OCI-LY3 (cell line): Measurements from ENCODE around the gene HNRNPDL.

Experiments used
- H2AFZ ChIP-seq: fragments of 200-600, 300-600 bp; shearing (Covaris generic); 2 replicates; pipeline ENCODE4 v1.6.0; 2014; ENCODE audit warnings: antibody characterized with exemption, low read depth, low read length
- H3K27ac ChIP-seq: fragments of 200-600, 300-600 bp; sonication (generic); 2 replicates; pipeline ENCODE4 v1.5.1; 2014; ENCODE audit warnings: mild to moderate bottlenecking, low read length, moderate library complexity, mixed read lengths
- H3K27me3 ChIP-seq: fragments of 200-600, 300-600 bp; sonication (generic); 2 replicates; pipeline ENCODE4 v1.6.1; 2014; ENCODE audit warnings: low read depth, low read length, mixed read lengths
- H3K36me3 ChIP-seq: fragments of 200-600, 300-600 bp; sonication (generic); replicated peaks from 2 replicates; pipeline ENCODE3; 2014; ENCODE audit warnings: low read depth, low read length, mixed read lengths
- H3K4me1 ChIP-seq: fragments of 300-600, 200-600 bp; sonication (generic); 2 replicates; pipeline ENCODE4 v1.6.1; 2014; ENCODE audit warnings: low read length, mixed read lengths
- H3K4me2 ChIP-seq: fragments of 200-600, 300-600 bp; sonication (generic); 2 replicates; pipeline ENCODE4 v1.6.1; 2014; ENCODE audit warnings: low read length, mixed read lengths
- H3K4me3 ChIP-seq: fragments of 300-600, 200-600 bp; sonication (generic); 2 replicates; pipeline ENCODE4 v1.5.1; 2014; ENCODE audit warnings: antibody characterized with exemption, mild to moderate bottlenecking, low read length, moderate library complexity
- H3K79me2 ChIP-seq: fragments of 300-600, 200-600 bp; shearing (Covaris generic); 2 replicates; pipeline ENCODE4 v1.6.1; 2014; ENCODE audit warnings: mild to moderate bottlenecking, low read length, mixed read lengths
- H3K9ac ChIP-seq: fragments of 300-600, 200-600 bp; shearing (Covaris generic); 2 replicates; pipeline ENCODE4 v1.6.0; 2014; ENCODE audit warnings: mild to moderate bottlenecking, low read length, moderate library complexity
- H3K9me3 ChIP-seq: fragments of 200-600, 300-600 bp; shearing (Covaris generic); 2 replicates; pipeline ENCODE4 v1.6.1; 2014; ENCODE audit warnings: low read length, mixed read lengths; ENCODE audit not compliant: insufficient read depth
- H4K20me1 ChIP-seq: fragments of 200-600, 300-600 bp; sonication (generic); 2 replicates; pipeline ENCODE4 v1.6.1; 2016; ENCODE audit warnings: low read length, mixed read lengths; ENCODE audit not compliant: insufficient read depth
- EZH2phosphoT487 ChIP-seq: fragments of 200-600 bp; shearing (Covaris generic); IDR thresholded peaks from 2 replicates; pipeline ENCODE4 v1.6.1; 2018; ENCODE audit warnings: antibody characterized with exemption, mixed run types, low read depth
- TF ChIP-seq, protein P1 (sequence below): fragments of 200-600, 300-600 bp; sonication (generic); IDR thresholded peaks from 2 replicates; pipeline ENCODE4 v1.5.1; 2014; ENCODE audit warnings: antibody characterized with exemption, low read length, low read depth

Gene HNRNPDL

DNA sequence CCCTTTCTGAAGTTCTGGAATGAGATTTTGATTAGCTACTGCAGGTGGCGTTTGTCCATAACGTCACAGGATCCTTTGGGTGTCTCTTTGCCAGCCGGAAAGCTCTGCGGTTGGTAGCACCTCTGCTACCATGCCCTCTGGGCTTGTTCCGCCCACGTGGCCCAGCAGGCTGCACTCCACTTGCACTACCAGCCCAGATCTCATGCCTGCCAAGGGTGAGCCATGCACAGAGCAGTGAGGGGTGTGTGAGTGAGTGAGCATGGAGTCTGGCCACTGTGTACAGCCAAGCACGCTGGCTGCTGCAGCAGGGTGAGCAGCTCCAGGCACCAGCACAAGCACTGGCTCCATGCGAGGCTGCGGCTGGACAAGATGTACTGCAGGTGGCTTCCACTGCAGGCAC lies 49.9 kb downstream of the HNRNPDL start:
- H3K4me3 ChIP-seq: no peak overlapping the region
- no peaks in the 10 kb centered on the region for H3K9me3 ChIP-seq
- TF ChIP-seq EZH2phosphoT487: no peak
- TF ChIP-seq, protein P1, sequence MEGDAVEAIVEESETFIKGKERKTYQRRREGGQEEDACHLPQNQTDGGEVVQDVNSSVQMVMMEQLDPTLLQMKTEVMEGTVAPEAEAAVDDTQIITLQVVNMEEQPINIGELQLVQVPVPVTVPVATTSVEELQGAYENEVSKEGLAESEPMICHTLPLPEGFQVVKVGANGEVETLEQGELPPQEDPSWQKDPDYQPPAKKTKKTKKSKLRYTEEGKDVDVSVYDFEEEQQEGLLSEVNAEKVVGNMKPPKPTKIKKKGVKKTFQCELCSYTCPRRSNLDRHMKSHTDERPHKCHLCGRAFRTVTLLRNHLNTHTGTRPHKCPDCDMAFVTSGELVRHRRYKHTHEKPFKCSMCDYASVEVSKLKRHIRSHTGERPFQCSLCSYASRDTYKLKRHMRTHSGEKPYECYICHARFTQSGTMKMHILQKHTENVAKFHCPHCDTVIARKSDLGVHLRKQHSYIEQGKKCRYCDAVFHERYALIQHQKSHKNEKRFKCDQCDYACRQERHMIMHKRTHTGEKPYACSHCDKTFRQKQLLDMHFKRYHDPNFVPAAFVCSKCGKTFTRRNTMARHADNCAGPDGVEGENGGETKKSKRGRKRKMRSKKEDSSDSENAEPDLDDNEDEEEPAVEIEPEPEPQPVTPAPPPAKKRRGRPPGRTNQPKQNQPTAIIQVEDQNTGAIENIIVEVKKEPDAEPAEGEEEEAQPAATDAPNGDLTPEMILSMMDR: no peak
- no peaks in the 10 kb centered on the region for H4K20me1 ChIP-seq
- H3K27me3 ChIP-seq: no peaks in the 10 kb centered on the region
- no peak overlapping the region for H2AFZ ChIP-seq
- peaks cover 24% of the 10 kb centered on the region for H3K36me3 ChIP-seq
- no peak overlapping the region for H3K4me2 ChIP-seq
- peaks cover 19% of the 10 kb centered on the region for H3K79me2 ChIP-seq
- H3K9ac ChIP-seq: no peak overlapping the region
- no peak overlapping the region for H3K27ac ChIP-seq
- H3K4me1 ChIP-seq: peaks cover 7% of the 10 kb centered on the region

DNA sequence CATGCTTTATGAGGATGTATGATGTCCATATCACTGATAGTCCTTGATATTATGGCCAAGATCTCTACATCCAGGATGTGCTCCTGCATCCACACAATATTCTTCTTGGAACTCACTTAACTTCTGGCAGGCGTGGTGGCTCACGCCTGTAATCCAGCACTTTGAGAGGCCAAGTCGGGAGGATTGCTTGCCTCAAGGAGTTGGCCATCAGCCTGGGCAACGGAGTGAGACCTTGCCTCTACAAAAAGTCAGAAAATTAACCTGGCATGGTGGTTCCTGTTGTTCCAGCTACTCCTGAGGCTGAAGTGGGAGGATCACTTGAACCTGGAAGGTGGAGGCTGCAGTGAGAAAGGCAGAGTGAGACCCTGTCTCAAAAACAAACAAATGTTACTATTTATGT lies 54.2 kb downstream of the HNRNPDL start:
- peak overlapping the region; percentile 89; the same call in 1 of the 2 replicates for H3K4me3 ChIP-seq
- no peaks in the 10 kb centered on the region for H3K27me3 ChIP-seq
- no peak overlapping the region for H2AFZ ChIP-seq
- no peaks in the 10 kb centered on the region for H3K9me3 ChIP-seq
- TF ChIP-seq, protein P1: no peak
- TF ChIP-seq EZH2phosphoT487: no peak
- H3K9ac ChIP-seq: no peak overlapping the region
- no peak overlapping the region for H3K27ac ChIP-seq
- H3K79me2 ChIP-seq: peaks cover 59% of the 10 kb centered on the region
- H3K4me1 ChIP-seq: peaks cover 9% of the 10 kb centered on the region
- H4K20me1 ChIP-seq: peaks cover 18% of the 10 kb centered on the region
- peaks cover 39% of the 10 kb centered on the region for H3K36me3 ChIP-seq
- peak overlapping the region; percentile 57; the same call in 1 of the 2 replicates for H3K4me2 ChIP-seq

DNA sequence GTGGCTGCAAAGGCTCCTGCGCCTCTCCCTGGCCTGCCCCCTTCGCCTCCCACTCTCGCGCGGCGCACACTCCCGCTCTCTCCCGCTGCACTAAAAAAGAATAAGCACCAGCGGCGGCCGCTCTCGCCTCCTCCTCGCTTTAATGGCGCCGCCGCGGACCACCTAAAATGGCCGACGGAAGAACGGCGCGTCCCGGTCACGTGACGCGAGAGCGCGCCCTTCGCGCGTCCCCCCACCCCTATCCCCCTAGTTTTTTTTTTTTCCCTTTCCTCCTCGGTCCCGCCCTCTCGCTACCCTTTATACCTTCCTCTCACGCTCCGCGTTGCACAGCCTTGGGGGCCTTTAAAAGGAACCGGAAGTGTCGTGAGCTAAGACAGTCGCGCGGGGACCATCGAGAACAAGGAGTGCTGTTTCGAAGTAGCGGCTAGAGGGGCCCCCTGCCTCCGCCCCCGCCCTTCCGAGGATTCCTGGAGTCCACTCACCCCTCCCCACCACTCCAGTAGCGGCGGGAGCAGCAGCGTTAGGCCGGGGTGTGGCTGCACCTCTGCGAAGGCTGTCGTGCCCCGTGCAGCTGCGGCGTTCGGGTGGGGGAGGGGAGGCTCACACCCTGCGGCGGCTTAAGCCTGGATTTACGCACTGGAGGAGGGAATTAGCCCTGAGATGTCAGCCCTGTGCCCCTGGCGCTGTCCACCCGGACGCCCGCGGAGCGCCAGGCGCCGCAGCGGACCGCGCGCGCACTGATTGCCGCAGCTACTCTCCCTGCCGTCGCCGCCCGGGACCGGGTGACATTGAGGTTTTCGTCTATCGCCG lies 56.2 kb downstream of the HNRNPDL start, which contains the start of gene HNRNPD:
TSS of gene HNRNPD (minus strand) at position 176 of the 810 bp plus-strand sequence. CDS start 313 bp downstream, outside the sequence.
- TF ChIP-seq, protein P1: no peak
- no peak for TF ChIP-seq EZH2phosphoT487
- Histone ChIP-seq H3K27ac (peak within 1 kb of the TSS; percentile 87), H3K4me2 (peak within 1 kb of the TSS; percentile 67), H3K36me3 (peaks cover 46% of the 10 kb centered on the region), H3K9ac (peak within 1 kb of the TSS; percentile 94), H3K4me1 (peaks cover 29% of the 10 kb centered on the region), H3K27me3 (no peaks in the 10 kb centered on the region), H4K20me1 (peaks cover 39% of the 10 kb centered on the region), H3K4me3 (peak within 1 kb of the TSS; percentile 89), H2AFZ (peak within 1 kb of the TSS; percentile 74), H3K9me3 (no peaks in the 10 kb centered on the region), H3K79me2 (peaks cover 80% of the 10 kb centered on the region)

DNA sequence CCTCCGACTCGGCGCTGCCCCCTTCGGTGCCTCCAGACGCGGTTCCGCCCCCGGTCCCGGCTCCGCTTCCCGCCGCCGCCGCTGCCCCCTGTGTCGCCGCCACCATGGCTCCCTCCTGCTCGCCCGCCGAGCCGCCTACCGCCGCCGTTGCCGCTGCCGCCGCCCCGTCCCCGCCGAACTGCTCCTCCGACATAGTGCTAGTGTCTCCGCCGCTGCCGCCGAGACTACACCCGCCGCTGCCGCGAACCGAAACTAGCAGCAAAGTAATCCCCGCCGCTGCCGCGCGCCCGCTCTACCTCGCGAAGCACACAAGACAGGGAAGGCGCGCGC lies 56.8 kb downstream of the HNRNPDL start:
- peaks cover 35% of the 10 kb centered on the region for H3K4me1 ChIP-seq
- H3K79me2 ChIP-seq: peaks cover 86% of the 10 kb centered on the region
- H4K20me1 ChIP-seq: peaks cover 45% of the 10 kb centered on the region
- H3K4me2 ChIP-seq: peak overlapping the region; percentile 67
- peak overlapping the region; percentile 87 for H3K27ac ChIP-seq
- TF ChIP-seq, protein P1: no peak
- H3K36me3 ChIP-seq: peaks cover 52% of the 10 kb centered on the region
- H3K4me3 ChIP-seq: peak overlapping the region; percentile 89
- peak overlapping the region; percentile 85 for H3K9ac ChIP-seq
- H3K9me3 ChIP-seq: no peaks in the 10 kb centered on the region
- H3K27me3 ChIP-seq: no peaks in the 10 kb centered on the region
- no peak overlapping the region for H2AFZ ChIP-seq
